SHP77 treated with DMSO at 0.1 percent for 48 hours (cell line): ENCODE measurements around the gene SNRPA.
"Not testable (repeated sequence)": the region's sequence is repeated elsewhere in the genome, so short reads cannot be mapped to it uniquely, and the experiment has no call there.

ENCODE experiments used
- DNase-seq: peaks from one replicate; lab custom pipeline; 2025; lab: John Stamatoyannopoulos, UW

The SNRPA gene

DNA sequence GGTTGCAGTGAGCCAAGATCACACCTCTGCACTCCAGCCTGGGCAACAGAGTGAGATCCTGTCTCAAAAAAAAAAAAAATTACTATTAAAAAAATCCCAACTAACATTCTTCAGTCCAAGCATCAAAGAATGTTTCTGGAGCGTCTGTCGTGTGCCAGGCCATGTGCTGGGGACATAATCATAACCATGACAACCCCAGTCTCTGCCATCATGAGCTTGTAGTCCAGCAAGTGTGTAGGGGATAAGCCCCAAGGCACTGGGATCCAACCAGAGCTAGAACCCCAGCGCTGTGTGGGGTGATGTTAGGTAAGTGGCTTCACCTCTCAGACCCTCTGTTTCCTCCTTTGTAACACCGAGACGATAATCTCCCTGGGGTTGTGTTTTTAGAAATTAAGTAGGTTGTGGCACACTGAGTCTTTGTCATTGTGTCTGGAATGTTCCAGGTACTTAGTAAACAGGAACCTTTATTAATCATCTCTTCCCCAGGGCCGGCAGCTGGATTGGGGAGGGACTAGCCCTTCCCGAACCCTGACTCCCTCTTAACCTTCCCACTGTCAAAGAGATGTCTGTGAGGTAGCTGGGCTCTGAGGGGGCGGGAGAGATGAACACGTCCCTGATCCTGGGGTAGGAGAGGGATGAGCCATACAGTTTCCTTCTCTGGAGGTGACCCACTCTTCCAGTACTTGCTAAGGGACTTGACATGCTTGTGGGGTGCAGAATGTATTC, 28.9 kb upstream of the SNRPA start:
- no peak for DNase-seq

GRCh38 chr19:40723661-40724254, 27.2 kb upstream of the SNRPA start:
- no peak for DNase-seq

DNA sequence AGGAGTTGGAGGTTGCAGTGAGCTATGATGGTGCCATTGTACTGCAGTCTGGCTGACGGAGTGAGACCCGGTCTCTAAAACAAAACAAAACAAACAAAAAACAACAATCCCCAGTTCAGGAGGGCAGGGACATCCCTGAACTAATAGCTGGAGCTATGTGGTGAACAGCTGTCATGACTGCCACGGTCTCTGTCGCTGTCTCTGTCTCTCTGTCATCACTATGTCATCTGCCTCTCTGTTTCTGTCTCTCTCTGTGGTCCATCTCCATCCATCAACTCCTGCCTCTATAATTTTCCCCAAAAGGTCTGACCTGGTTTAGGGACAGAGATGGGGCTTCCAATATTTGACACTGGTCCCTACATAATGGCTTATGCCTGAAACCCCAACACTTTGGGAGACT, 26.7 kb upstream of the SNRPA start:
- no peak for DNase-seq

- no peak for DNase-seq
These were observed 26.1 kb upstream of the SNRPA start for GRCh38 chr19:40724855-40725254.

DNA sequence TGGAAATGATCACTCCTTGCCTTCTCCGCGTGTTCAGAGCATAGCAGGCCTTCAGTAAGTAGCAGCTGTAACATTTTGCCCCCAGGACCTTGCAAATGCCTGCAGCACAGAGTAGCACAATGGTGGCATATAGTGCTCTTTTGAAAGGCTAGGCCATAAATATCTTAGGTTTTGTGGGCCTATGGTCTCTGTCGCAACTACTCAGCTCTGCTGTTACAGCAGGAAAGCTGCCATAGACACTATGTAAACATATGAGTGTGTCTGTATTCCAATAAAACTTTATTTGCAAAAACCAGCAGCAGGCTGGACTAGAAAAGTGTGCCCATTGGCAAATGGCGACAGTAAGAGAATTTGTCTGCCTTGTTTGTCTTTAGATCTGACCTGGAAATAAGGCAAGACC, 24.7 kb upstream of the SNRPA start:
- DNase-seq = no peak

GRCh38 chr19:40730065-40730464, 20.9 kb upstream of the SNRPA start:
- DNase-seq = not testable (repeated sequence)

- DNase-seq = not testable (repeated sequence)
These were observed 18.7 kb upstream of the SNRPA start for GRCh38 chr19:40732304-40732703.

GRCh38 chr19:40733149-40733548, 17.9 kb upstream of the SNRPA start:
- no peak for DNase-seq

DNA sequence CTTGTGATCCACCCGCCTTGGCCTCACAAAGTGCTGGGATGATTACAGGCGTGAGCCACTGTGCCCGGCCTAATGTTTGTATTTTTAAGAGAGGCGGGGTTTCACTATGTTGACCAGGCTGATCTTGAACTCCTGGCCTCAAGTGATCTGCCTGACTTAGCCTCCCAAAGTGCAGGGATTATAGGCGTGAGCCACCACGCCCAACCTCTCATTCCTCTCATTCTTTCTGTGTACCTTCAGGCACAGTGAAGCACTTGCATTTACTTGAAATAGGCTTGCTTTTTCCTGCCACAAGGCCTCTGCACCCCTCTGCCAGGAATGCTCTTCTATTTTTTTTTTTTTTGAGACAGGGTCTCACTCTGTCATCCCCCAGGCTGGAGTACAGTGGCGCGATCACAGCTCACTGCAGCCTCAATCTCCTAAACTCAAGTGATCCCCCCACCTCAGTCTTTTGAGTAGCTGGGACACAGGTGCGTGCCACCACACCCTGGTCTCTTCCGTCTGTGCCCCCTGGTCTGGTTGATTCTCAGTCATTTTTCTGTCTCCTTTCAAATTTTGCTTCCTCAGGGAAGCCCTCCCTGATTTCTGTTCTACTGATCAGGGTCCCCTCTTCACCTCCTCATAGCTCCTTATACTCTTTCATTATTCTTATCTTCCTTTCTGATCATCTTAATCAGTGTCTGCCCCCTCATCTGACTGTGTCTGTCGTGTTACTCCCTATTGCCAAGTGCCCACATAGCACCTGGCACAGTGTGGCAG, 15.8 kb upstream of the SNRPA start:
- no peak for DNase-seq

GRCh38 chr19:40736661-40737060, 14.3 kb upstream of the SNRPA start:
- DNase-seq = no peak

GRCh38 chr19:40737102-40737644, 13.8 kb upstream of the SNRPA start:
- no peak for DNase-seq

GRCh38 chr19:40739030-40739839, 11.8 kb upstream of the SNRPA start:
- DNase-seq = no peak

DNA sequence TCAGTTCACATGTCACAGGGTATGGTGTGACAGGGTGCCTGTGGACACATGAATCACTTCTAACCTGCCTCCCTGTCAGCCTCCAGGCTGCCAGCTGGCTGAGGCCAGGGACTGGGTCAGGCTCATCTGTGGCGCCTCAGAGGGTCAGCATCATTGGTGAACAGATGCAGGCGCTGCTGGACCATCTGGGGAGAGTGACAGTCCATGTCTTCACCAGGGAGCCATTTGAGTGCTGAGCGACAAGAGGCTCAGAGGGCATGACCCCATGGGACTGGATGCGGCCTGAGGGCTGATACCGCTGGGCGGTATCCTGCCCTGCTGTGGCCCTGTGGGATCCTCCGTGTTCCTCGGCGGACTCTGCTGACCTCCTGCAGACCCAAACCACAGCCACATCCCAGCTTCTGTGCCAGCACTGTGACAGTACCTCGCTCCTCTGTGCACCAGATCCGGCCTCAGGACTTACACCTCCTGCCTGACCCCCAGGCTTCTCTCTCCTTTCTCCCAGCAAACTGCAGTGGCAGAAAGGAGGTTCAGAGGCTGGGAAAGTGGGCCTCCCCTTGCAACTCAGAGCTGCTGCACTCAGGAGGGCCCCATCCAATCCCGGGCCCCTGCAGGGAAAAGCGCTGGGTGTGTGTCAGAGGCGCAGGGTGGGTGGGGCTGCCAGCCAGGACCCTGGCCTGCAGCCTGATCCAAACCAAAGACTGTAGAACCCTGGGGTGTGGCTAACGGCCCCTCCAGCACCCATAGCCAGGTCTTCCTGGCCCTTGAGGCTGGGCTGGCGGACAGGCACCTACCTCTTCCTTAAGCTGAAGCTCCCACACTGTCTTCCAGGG, 10.9 kb upstream of the SNRPA start:
- no peak for DNase-seq

DNA sequence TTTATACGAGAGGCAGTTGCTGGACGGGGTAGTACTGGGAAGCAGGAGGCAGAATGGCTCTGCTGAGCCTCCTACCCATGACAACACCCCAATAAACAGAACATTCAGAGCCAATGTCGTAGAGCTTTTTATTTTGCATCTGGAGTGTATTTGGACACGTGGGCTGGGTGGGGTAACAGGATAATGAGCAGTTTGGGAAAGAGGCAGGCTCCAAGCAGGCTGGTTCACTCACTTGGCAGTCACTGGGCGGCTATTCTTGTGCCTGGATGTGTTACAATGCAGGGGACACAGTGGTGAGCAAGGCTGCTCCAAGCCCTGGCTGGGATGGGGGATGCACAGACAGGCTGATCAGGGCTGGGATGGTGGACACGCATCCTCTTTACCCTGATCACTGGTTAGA, 10.3 kb upstream of the SNRPA start:
- DNase-seq = no peak

GRCh38 chr19:40741527-40742390, 9.2 kb upstream of the SNRPA start:
- DNase-seq = no peak

DNA sequence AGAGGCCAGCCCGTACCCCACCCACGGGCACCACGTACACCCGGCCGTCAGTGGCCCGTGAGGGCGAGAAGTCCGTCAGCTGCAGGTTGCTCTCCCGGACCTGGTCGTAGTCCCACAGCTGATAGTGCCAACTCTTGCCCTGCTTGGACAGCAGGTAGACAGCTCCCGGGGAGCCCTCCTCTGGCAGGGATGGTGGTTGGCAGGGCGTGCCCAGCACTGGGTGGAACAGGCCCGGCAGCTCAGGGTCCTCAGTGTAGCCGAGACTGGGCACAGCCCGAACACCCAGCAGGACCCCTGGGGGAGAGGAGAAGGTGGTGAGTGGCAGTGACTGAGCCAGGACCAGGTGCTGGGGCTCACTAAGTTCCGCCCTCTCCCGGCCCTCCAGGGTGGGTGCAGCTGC, 8.5 kb upstream of the SNRPA start:
- no peak for DNase-seq

DNA sequence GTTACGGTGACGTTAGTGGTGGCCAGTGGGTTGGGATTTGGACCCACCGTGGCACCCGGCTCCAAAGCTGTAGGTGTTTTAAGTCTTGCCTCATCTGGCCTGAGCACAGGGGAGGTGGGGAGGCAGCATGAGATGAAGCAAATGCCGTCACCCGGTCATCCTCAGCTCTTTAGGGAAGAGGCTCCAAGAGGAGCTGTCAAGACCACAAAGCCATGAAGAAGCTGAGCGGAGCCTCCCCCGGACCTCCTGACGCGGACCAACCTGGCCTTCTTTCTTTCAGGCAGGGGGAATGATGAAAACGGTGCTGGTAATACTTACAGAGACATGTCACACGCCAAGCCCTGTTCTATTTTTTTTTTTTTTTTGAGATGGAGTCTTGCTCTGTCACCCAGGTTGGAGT, 8.1 kb upstream of the SNRPA start:
- no peak for DNase-seq

- DNase-seq = no peak
These were observed 7.1 kb upstream of the SNRPA start for GRCh38 chr19:40743926-40744325.

- DNase-seq = no peak
These were observed 6.2 kb upstream of the SNRPA start for GRCh38 chr19:40744554-40745401.
